Right lobe of liver (tissue), 6 donors: ENCODE data around the gene VKORC1. TPM values are rescaled to one million over a fixed set of nuclear protein-coding genes. Genes with fewer than 3 reads are reported as not detected.

Experiments
- ATAC-seq, 4 donors: fragments of 200-7000 bp; cut with Tn5 transposase; one replicate each; pipeline ENCODE4 v1.9.1; 2020; ENCODE audit warnings: mild to moderate bottlenecking in 4 of 4, moderate library complexity in 4 of 4
- DNase-seq, 3 donors: peaks; one replicate each; pipeline ENCODE4 v3.0.0-alpha.2; 2020
- H3K27ac ChIP-seq, 3 donors: fragments of 200-600 bp; one replicate each; pipeline ENCODE4 v1.8.0; 2022
- H3K27me3 ChIP-seq, 2 donors: fragments of 200-600 bp; one replicate each; pipeline ENCODE4 v1.8.0; 2022
- H3K36me3 ChIP-seq, 4 donors: fragments of 200-600 bp; sonication (generic) in 1 of 4; one replicate each; pipeline versions ENCODE4 v1.5.1 to v1.8.0; 2017 to 2022; ENCODE audit warnings: control low read depth in 1 of 4
- H3K4me1 ChIP-seq, 4 donors: fragments of 200-600 bp; sonication (generic) in 1 of 4; one replicate each; pipeline versions ENCODE4 v1.5.1 to v1.8.0; 2017 to 2022; ENCODE audit warnings: control low read depth in 1 of 4
- H3K4me3 ChIP-seq, 3 donors: fragments of 200-600 bp; one replicate each; pipeline ENCODE4 v1.8.0; 2022
- H3K9me3 ChIP-seq, 4 donors: fragments of 200-600 bp; sonication (generic) in 1 of 4; one replicate each; pipeline versions ENCODE4 v1.5.1 to v1.8.0; 2017 to 2022; ENCODE audit warnings: control low read depth in 1 of 4
- POLR2A ChIP-seq: fragments of 450-650 bp; IDR thresholded peaks from one replicate; pipeline ENCODE4 v1.6.1; 2017; ENCODE audit warnings: antibody characterized with exemption, mild to moderate bottlenecking
- WGBS: methylation state at CpG from one replicate; pipeline ENCODE4 v1.1.6; 2018; ENCODE audit warnings: low coverage, low lambda C conversion rate; ENCODE audit not compliant: insufficient coverage; ENCODE audit errors: missing lambda C conversion rate; 5-methylcytosine and 5-hydroxymethylcytosine counted together
- intact Hi-C, 2 donors: fragments of 100-400 bp; cut with DNase I; formaldehyde crosslinking; loops; one replicate each; pipeline versions ENCODE4 v1.11.2 to v1.14.1; 2022
- total RNA-seq, 6 experiments: library from RNA; depleted of rRNA in 2 of 6; stranded (reverse); fragments of >200 nt in 2 of 6; fragmentation: NEBNext Ultra II Directional in 3 of 6; extraction: Animal tissue kit (Norgen Biotek cat#: 25700) in 3 of 6; gene quantifications; one replicate each; pipeline versions ENCODE4 v1.1.0 to v1.2.4, GENCODE V29; 2016 to 2023
- TF ChIP-seq, protein P1 (sequence below), 4 donors: fragments of 200-600 bp in 3 of 4; fragments of 450-650 bp in 1 of 4; IDR thresholded peaks; one replicate each; pipeline versions ENCODE4 v1.5.1 to v1.8.0; 2016 to 2022; ENCODE audit warnings: antibody characterized with exemption in 4 of 4, mild to moderate bottlenecking in 2 of 4
- donor health status: DM: no; HTN: yes; CAD: no.
- donor health status: DM: no; HTN: no; CAD: no.
- donor health status: DM: no; HTN: no; CAD: no.
- donor health status: DM: no; HTN: yes; CAD: no.
- donor health status: DM: no; HTN: yes; CAD: no.

Gene VKORC1
- total RNA-seq, 6 experiments from 2014 or later = 102 to 297 (median 199) TPM

DNA sequence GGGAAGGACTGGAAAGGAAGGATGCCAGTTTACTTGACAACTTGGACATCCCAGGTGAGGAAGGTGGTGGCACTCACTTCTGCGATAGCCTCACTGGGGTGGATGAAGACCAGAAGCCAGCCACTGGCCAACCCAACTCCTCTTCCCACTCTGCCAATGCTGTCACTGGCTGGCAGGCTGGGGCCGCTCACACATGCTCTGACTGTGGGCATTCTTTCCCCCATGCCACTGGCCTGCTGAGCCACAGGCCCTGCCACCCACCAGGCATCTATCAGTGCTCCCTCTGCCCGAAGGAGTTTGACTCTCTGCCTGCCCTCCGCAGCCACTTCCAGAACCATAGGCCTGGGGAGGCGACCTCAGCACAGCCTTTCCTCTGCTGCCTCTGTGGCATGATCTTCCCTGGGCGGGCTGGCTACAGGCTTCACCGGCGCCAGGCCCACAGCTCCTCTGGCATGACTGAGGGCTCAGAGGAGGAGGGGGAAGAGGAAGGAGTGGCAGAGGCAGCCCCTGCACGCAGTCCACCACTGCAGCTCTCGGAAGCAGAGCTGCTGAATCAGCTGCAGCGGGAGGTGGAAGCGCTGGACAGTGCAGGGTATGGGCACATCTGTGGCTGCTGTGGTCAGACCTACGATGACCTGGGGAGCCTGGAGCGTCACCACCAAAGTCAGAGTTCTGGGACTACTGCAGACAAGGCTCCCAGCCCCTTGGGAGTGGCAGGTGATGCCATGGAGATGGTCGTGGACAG is 15.8 kb downstream of the VKORC1 start:
- H3K36me3 ChIP-seq = peaks cover 0 to 31% (median 3%) of the 10 kb centered on the region in 4 donors
- no peak overlapping the region for H3K27ac ChIP-seq
- WGBS = 75% methylated on average over 4 of the region's 15 CpGs
- intact Hi-C loops = no loop called here
- ATAC-seq (no peak), DNase-seq (no peak)
- peaks cover 0 to 7% (median 0%) of the 10 kb centered on the region in 4 donors for H3K4me1 ChIP-seq
- no peak overlapping the region for H3K4me3 ChIP-seq
- H3K27me3 ChIP-seq = no peaks in the 10 kb centered on the region
- no peaks in the 10 kb centered on the region for H3K9me3 ChIP-seq
- TF ChIP-seq POLR2A = no peak
- TF ChIP-seq, protein P1, sequence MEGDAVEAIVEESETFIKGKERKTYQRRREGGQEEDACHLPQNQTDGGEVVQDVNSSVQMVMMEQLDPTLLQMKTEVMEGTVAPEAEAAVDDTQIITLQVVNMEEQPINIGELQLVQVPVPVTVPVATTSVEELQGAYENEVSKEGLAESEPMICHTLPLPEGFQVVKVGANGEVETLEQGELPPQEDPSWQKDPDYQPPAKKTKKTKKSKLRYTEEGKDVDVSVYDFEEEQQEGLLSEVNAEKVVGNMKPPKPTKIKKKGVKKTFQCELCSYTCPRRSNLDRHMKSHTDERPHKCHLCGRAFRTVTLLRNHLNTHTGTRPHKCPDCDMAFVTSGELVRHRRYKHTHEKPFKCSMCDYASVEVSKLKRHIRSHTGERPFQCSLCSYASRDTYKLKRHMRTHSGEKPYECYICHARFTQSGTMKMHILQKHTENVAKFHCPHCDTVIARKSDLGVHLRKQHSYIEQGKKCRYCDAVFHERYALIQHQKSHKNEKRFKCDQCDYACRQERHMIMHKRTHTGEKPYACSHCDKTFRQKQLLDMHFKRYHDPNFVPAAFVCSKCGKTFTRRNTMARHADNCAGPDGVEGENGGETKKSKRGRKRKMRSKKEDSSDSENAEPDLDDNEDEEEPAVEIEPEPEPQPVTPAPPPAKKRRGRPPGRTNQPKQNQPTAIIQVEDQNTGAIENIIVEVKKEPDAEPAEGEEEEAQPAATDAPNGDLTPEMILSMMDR (IDR thresholded peaks at IDR 0.05) = no peak

DNA sequence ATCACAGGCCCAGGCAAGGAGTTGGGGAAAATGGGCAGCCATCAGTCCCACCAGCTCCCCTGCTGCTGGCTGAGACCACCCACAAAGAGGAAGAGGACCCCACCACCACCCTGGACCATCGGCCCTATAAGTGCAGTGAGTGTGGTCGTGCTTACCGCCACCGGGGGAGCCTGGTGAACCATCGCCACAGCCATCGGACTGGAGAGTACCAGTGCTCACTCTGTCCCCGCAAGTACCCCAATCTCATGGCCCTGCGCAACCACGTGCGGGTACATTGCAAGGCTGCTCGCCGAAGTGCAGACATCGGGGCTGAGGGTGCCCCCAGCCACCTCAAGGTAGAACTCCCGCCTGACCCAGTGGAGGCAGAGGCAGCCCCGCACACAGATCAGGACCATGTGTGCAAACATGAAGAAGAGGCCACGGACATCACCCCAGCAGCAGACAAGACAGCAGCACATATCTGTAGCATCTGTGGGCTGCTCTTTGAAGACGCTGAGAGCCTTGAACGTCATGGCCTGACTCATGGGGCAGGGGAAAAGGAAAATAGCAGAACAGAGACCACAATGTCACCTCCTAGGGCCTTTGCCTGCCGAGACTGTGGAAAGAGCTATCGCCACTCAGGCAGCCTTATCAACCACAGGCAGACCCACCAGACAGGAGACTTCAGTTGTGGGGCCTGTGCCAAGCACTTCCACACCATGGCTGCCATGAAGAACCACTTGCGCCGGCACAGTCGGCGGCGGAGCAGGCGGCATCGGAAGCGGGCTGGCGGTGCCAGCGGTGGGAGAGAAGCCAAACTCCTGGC is 16.8 kb downstream of the VKORC1 start:
- peaks cover 0 to 7% (median 0%) of the 10 kb centered on the region in 4 donors for H3K4me1 ChIP-seq
- H3K9me3 ChIP-seq = no peaks in the 10 kb centered on the region
- WGBS = 93% methylated on average over 3 of the region's 30 CpGs
- intact Hi-C loops = no loop called here
- H3K27me3 ChIP-seq = no peaks in the 10 kb centered on the region
- H3K27ac ChIP-seq = no peak overlapping the region
- no peak overlapping the region for H3K4me3 ChIP-seq
- peaks cover 0 to 27% (median 3%) of the 10 kb centered on the region in 4 donors for H3K36me3 ChIP-seq
- ATAC-seq = no peak
- TF ChIP-seq, protein P1 (IDR thresholded peaks at IDR 0.05) = no peak
- no peak for TF ChIP-seq POLR2A
- DNase-seq = no peak

- Histone ChIP-seq H3K36me3 (peaks cover 0 to 27% (median 3%) of the 10 kb centered on the region in 4 donors), H3K4me3 (no peak overlapping the region), H3K9me3 (no peaks in the 10 kb centered on the region), H3K4me1 (peaks cover 0 to 14% (median 0%) of the 10 kb centered on the region in 4 donors), H3K27ac (no peak overlapping the region), H3K27me3 (no peaks in the 10 kb centered on the region)
- TF ChIP-seq, protein P1 (IDR thresholded peaks at IDR 0.05) = no peak
- no peak for TF ChIP-seq POLR2A
- ATAC-seq = no peak
- intact Hi-C loops = no loop called here
- DNase-seq = no peak
- 87% methylated on average over 3 of the region's 13 CpGs for whole genome bisulfite sequencing
Measured at GRCh38 chr16:31077024-31077423, 17.6 kb downstream of the VKORC1 start.

GRCh38 chr16:31076319-31076718 is 18.3 kb downstream of the VKORC1 start:
- ATAC-seq (no peak), DNase-seq (peak in 1 of 3 donors; percentile 55)
- no peak overlapping the region for H3K27ac ChIP-seq
- WGBS = 92% methylated on average over 2 of the region's 16 CpGs
- H3K36me3 ChIP-seq = peaks cover 0 to 27% (median 3%) of the 10 kb centered on the region in 4 donors
- peaks cover 0 to 17% (median 0%) of the 10 kb centered on the region in 4 donors for H3K4me1 ChIP-seq
- intact Hi-C loops = no loop called here
- no peaks in the 10 kb centered on the region for H3K27me3 ChIP-seq
- H3K9me3 ChIP-seq = no peaks in the 10 kb centered on the region
- no peak overlapping the region for H3K4me3 ChIP-seq
- TF ChIP-seq, protein P1 (IDR thresholded peaks at IDR 0.05) = no peak
- TF ChIP-seq POLR2A = no peak
